Measurements from ENCODE around the gene PACS2. TPM values are rescaled to one million over a fixed set of nuclear protein-coding genes. Genes with fewer than 3 reads are reported as not detected.
A peak's percentile ranks its signal among the peaks of the same experiment; 100 is the strongest.

The PACS2 gene
- total and polyA plus RNA-seq, 2 experiments from 2014 or later = 10.0 to 39.7 TPM

DNA sequence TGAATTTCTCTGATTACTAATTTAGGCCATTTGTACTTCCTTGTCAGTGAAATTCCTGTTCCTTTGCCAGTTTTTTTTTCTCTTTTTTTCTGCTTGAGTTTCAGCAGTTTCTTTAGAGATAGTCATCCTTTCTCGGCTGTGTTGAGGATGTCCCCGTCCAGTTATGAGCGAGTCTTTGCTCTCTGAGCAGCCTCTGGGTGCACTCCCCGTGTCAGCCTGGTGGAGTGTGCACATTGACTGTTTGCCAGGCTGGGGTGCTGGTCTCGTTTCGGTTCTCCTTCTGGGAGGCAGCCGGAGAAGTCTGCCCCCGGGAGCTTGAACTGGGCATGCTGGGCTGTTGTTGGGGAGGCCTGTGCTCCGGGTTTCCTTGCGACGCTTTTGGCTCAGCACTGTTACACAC is 3.0 kb downstream of the PACS2 start:
- Histone ChIP-seq H3K9ac (peak overlapping the region; percentile 48; the same call in 1 of the 2 replicates), H3K79me2 (ENCODE audit: insufficient read depth) (peaks cover 59% of the 10 kb centered on the region), H3F3A (ENCODE audit: insufficient read depth) (peaks cover 15% of the 10 kb centered on the region; the same call in 1 of the 2 replicates), H3K9me2 (ENCODE audit: insufficient read depth) (no peaks in the 10 kb centered on the region), H3K27me3 (replicated peaks; ENCODE audit: insufficient read depth) (no peaks in the 10 kb centered on the region), H3K4me3 (peak overlapping the region; percentile 58), H2AFZ (peak overlapping the region; percentile 49), H3K9me3 (ENCODE audit: low read depth) (no peaks in the 10 kb centered on the region), H3K36me3 (ENCODE audit: low read depth) (no peaks in the 10 kb centered on the region), H4K20me1 (ENCODE audit: insufficient read depth) (no peaks in the 10 kb centered on the region), H3K4me2 (ENCODE audit: unreplicated experiment) (peak overlapping the region; percentile 89), H3K4me1 (ENCODE audit: insufficient read depth) (peaks cover 29% of the 10 kb centered on the region), H3K27ac (peak overlapping the region; percentile 53)
- DNase-seq = peak; percentile 90
- WGBS, 2 experiments (ENCODE audit: low coverage in 1 of 2, low lambda C conversion rate in 2 of 2, missing lambda C conversion rate in 2 of 2) = 11 to 17% methylated on average over 11 of the region's 11 CpGs
- in situ Hi-C loops (cut with MboI) = no loop called here
- TF ChIP-seq EZH2 (IDR thresholded peaks at IDR 0.05; ENCODE audit: insufficient read depth, poor library complexity, severe bottlenecking) (no peak), EZH2phosphoT487 (IDR thresholded peaks at IDR 0.05; ENCODE audit: insufficient read depth, low read depth) (no peak)

GRCh38 chr14:105322791-105323556 is 8.4 kb downstream of the PACS2 start:
- Histone ChIP-seq H2AFZ (no peak overlapping the region), H3K27me3 (replicated peaks; ENCODE audit: insufficient read depth) (no peaks in the 10 kb centered on the region), H3K9ac (no peak overlapping the region), H3F3A (ENCODE audit: insufficient read depth) (peaks cover 3% of the 10 kb centered on the region; the same call in 1 of the 2 replicates), H3K4me3 (no peak overlapping the region), H3K9me2 (ENCODE audit: insufficient read depth) (no peaks in the 10 kb centered on the region), H3K36me3 (ENCODE audit: low read depth) (no peaks in the 10 kb centered on the region), H3K79me2 (ENCODE audit: insufficient read depth) (peaks cover 74% of the 10 kb centered on the region), H3K4me1 (ENCODE audit: insufficient read depth) (peaks cover 2% of the 10 kb centered on the region), H4K20me1 (ENCODE audit: insufficient read depth) (no peaks in the 10 kb centered on the region), H3K9me3 (ENCODE audit: low read depth) (no peaks in the 10 kb centered on the region), H3K4me2 (ENCODE audit: unreplicated experiment) (no peak overlapping the region), H3K27ac (no peak overlapping the region)
- DNase-seq = no peak
- TF ChIP-seq EZH2 (IDR thresholded peaks at IDR 0.05; ENCODE audit: insufficient read depth, poor library complexity, severe bottlenecking) (no peak), EZH2phosphoT487 (IDR thresholded peaks at IDR 0.05; ENCODE audit: insufficient read depth, low read depth) (no peak)
- in situ Hi-C loops (cut with MboI) = no loop called here
- 76 to 79% methylated on average over 27 of the region's 27 CpGs for WGBS, 2 experiments (ENCODE audit: low coverage in 1 of 2, low lambda C conversion rate in 2 of 2, missing lambda C conversion rate in 2 of 2)

- no peak for DNase-seq
- 90 to 94% methylated on average over 13 of the region's 13 CpGs for WGBS, 2 experiments (ENCODE audit: low coverage in 1 of 2, low lambda C conversion rate in 2 of 2, missing lambda C conversion rate in 2 of 2)
- Histone ChIP-seq H4K20me1 (ENCODE audit: insufficient read depth) (no peaks in the 10 kb centered on the region), H3K27ac (no peak overlapping the region), H2AFZ (no peak overlapping the region), H3K27me3 (replicated peaks; ENCODE audit: insufficient read depth) (no peaks in the 10 kb centered on the region), H3K9me2 (ENCODE audit: insufficient read depth) (no peaks in the 10 kb centered on the region), H3K4me3 (no peak overlapping the region), H3K79me2 (ENCODE audit: insufficient read depth) (peaks cover 69% of the 10 kb centered on the region), H3K36me3 (ENCODE audit: low read depth) (no peaks in the 10 kb centered on the region), H3K9me3 (ENCODE audit: low read depth) (no peaks in the 10 kb centered on the region), H3K9ac (no peak overlapping the region), H3K4me2 (ENCODE audit: unreplicated experiment) (no peak overlapping the region), H3K4me1 (ENCODE audit: insufficient read depth) (no peaks in the 10 kb centered on the region), H3F3A (ENCODE audit: insufficient read depth) (no peaks in the 10 kb centered on the region)
- in situ Hi-C loops (cut with MboI) = no loop called here
- TF ChIP-seq EZH2phosphoT487 (IDR thresholded peaks at IDR 0.05; ENCODE audit: insufficient read depth, low read depth) = no peak
- no peak for TF ChIP-seq EZH2 (IDR thresholded peaks at IDR 0.05; ENCODE audit: insufficient read depth, poor library complexity, severe bottlenecking)
Observed at GRCh38 chr14:105323663-105324062, 9.1 kb downstream of the PACS2 start.

DNA sequence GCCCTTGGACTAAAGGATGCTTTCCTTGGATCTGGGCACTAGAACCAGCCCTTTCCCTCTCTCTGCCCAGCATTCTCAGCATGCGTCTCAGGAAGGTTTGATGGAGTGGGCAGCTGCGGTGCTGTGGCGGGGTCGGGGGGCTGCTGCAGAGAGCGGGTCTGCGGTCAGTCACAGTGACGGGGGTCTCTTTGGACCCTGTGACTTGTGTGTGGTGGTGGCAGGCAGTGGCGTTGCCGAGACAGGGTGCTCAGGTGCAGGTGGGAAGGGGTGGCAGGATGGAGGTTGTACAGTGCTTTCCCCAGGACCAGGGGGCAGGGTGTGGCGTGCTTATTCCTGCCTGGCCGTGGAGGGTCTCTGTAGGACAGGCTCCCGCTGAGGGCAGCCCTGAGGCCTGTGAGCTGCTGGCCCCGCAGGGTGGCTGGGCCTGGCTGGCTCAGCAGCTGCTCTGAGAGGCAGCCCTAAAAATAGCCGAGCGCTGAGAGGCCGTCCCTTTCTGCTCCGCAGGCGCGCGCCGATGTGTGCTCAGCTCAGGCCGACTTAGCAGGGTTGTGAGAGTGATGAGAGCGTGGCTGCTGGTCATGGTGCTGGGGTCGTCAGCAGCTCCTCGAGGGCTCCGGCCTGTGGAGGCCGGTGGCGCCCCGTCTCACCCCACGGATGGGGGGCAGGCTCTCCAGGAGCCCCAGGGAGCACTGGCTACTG is 9.7 kb downstream of the PACS2 start:
- H3K9ac ChIP-seq = no peak overlapping the region
- 92 to 94% methylated on average over 30 of the region's 30 CpGs for WGBS, 2 experiments (ENCODE audit: low coverage in 1 of 2, low lambda C conversion rate in 2 of 2, missing lambda C conversion rate in 2 of 2)
- no peaks in the 10 kb centered on the region for H4K20me1 ChIP-seq (ENCODE audit: insufficient read depth)
- H3K4me1 ChIP-seq (ENCODE audit: insufficient read depth) = no peaks in the 10 kb centered on the region
- H3K9me3 ChIP-seq (ENCODE audit: low read depth) = no peaks in the 10 kb centered on the region
- no peak for TF ChIP-seq EZH2 (IDR thresholded peaks at IDR 0.05; ENCODE audit: insufficient read depth, poor library complexity, severe bottlenecking)
- TF ChIP-seq EZH2phosphoT487 (IDR thresholded peaks at IDR 0.05; ENCODE audit: insufficient read depth, low read depth) = no peak
- H3K27me3 ChIP-seq (replicated peaks; ENCODE audit: insufficient read depth) = no peaks in the 10 kb centered on the region
- in situ Hi-C loops (cut with MboI) = no loop called here
- H3K79me2 ChIP-seq (ENCODE audit: insufficient read depth) = peaks cover 63% of the 10 kb centered on the region
- no peak overlapping the region for H2AFZ ChIP-seq
- no peak overlapping the region for H3K4me3 ChIP-seq
- H3K4me2 ChIP-seq (ENCODE audit: unreplicated experiment) = no peak overlapping the region
- H3K27ac ChIP-seq = no peak overlapping the region
- no peaks in the 10 kb centered on the region for H3K36me3 ChIP-seq (ENCODE audit: low read depth)
- DNase-seq = no peak
- H3F3A ChIP-seq (ENCODE audit: insufficient read depth) = no peaks in the 10 kb centered on the region
- no peaks in the 10 kb centered on the region for H3K9me2 ChIP-seq (ENCODE audit: insufficient read depth)

All from GM23248 (cell line).